ENCODE measurements around the gene TMPRSS13.
"Not testable (repeated sequence)": the region's sequence is repeated elsewhere in the genome, so short reads cannot be mapped to it uniquely, and the experiment has no call there.

TMPRSS13 gene

DNA sequence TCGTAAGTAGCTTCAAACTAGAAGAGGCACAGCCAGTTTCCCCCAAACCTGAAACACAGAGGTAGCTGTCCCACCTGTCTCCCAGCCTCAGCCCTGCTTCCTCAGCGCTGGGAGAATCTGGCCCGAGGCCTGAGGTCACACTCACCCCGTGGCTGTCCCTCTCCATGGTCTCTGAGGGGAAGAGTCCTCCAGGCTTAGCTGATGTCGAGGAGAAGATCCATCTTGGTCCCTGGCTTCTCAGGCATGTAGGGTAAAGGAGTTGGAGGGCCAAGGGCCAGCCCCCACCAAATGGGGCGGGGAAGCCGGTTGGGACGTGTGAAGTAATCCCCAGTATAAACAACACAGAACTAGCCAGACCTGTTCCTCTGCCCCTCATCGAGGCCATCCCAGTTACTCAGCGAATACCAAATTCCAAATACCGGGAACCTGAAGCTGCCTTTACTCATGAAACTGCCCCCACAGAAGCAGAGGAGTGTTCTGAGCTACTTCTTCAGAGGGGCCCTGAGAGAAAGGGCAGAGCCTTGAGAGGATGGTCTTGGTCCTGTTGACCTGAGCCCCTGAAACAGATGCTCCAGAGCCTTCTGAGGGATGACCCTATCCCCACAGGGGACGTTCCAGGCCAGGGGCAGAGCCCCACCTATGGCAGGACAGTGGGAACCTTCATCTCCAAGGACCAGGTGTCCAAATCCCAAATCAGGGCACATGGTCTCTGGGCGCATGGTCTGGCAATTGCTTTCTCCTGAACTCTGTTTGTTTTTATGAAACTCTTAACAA is at the start of gene TMPRSS13:
Gene TMPRSS13 (minus strand): TSS at position 261 of the 774 bp plus-strand sequence. CDS start 95 bp downstream, at position 166.
- DNase-seq (ENCODE audit: insufficient read length, low spot score) (no peak), FAIRE-seq (no peak)

DNA sequence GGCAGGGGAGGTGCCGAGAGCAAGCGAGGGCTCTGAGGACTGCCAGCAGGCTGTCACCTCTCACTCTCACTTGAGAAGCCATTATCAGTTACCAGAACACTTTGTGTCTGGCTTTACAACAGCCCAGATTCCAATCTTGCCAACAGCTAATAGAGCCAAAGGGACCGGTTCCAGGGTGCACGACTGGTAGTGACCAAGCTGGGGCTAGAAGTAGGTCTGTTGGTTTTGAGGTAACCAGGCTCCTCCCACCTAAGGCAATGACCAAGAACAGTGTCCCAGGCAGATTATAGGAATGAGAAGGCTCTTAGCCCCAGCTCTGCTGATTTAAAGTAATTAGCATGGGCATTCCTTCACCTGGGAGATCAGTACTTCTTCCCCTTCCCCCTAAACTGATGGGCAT is 49.8 kb upstream of the TMPRSS13 start:
- no peak for FAIRE-seq
- no peak for DNase-seq (ENCODE audit: insufficient read length, low spot score)

DNA sequence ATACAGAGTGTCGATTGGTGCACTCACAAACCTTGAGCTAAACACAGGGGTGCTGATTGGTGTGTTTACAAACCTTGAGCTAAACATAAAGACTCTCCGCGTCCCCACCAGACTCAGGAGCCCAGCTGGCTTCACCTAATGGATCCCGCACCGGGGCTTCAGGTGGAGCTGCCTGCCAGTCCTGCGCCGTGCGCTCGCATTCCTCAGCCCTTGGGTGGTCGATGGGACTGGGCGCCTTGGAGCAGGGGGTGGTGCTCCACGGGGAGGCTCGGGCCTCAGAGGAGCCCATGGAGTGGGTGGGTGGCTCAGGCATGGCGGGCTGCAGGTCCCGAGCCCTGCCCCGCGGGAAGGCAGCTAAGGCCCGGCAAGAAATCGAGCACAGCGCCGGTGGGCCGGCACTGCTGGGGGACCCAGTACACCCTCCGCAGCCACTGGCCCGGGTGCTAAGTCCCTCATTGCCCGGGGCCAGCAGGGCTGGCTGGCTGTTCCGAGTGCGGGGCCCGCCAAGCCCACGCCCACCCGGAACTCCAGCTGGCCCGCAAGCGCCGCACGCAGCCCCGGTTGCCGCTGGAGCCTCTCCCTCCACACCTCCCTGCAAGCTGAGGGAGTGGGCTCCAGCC is 49.2 kb upstream of the TMPRSS13 start:
- not testable (repeated sequence) for FAIRE-seq; DNase-seq (ENCODE audit: insufficient read length, low spot score)

DNA sequence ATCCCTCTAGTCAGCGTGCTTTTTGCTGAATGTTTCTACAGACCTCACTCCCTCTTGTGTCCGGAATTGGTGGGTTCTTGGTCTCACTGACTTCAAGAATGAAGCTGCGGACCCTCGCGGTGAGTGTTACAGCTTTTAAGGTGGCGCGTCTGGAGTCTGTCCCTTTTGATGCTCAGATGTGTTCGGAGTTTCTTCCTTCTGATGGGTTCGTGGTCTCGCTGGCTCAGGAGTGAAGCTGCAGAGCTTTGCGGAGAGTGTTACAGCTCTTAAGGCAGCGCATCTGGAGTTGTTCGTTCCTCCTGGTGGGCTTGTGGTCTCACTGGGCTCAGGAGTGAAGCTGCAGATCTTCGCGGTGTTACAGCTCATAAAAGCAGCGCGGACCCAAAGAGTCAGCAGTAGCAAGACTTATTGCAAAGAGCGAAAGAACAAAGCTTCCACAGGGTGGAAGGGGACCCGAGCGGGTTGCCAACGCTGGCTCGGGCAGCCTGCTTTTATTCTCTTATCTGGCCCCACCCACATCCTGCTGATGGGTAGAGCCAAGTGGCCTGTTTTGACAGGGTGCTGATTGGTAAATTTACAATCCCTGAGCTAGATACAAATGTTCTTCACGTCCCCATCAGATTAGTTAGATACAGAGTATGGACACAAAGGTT is 48.5 kb upstream of the TMPRSS13 start:
- not testable (repeated sequence) for DNase-seq (ENCODE audit: insufficient read length, low spot score); FAIRE-seq

DNA sequence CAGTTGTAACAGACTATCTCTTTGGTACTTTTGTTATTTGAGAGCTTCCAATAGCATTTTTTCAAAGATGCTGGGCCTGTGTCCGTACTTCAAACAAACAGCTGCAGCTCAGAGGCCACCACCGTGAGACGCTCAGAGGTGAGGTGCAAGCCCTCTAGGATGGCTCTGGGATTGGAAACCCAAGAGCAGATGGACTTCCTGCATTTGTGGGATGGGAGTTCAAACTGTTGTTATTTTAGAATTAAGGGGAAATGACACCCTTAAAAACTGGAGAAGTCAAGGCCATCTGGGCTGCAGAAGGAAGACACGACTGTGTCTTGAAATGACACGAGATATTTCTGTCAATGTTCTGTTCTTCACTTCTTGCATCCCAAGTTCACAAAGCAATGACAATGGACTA is 47.8 kb upstream of the TMPRSS13 start:
- FAIRE-seq (no peak), DNase-seq (ENCODE audit: insufficient read length, low spot score) (no peak)

DNA sequence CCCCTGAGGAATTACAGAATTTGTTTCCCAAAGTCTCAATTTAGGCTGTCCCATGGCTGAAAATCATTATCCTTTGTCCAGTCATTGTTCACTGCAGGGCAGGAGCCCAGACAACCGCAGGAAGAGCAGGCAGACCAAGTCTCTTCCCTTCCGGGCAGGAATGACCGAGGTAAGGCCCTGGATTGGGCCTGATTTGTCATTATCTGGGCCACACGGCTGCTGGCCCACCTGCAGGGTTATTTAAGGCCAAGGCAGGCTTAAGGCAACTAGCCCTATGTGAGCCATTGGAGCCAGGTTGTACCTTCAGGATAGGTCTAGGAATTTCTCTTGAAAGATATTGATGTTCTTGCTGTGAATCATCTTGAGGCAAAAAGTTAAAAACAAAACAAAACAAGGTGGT is 47.2 kb upstream of the TMPRSS13 start:
- FAIRE-seq: no peak
- DNase-seq (ENCODE audit: insufficient read length, low spot score): no peak

DNA sequence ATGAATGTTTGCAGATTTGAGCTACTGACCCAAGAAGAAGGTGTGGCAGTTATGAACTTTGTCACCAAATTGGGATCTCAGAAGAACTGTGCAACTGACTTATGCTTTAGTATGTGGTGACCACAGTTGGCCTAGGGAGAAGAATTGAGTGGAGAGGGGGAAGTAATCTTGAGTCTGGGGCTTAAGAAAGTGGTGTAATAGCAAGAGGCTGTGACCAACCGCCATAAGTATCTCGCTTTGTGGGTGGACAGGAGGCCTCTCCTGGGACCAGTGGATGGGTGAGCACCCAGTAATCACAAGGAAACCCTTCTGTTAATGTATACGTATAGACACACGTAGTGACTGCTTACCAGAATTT is 44.3 kb upstream of the TMPRSS13 start:
- DNase-seq (ENCODE audit: insufficient read length, low spot score) (no peak), FAIRE-seq (no peak)

DNA sequence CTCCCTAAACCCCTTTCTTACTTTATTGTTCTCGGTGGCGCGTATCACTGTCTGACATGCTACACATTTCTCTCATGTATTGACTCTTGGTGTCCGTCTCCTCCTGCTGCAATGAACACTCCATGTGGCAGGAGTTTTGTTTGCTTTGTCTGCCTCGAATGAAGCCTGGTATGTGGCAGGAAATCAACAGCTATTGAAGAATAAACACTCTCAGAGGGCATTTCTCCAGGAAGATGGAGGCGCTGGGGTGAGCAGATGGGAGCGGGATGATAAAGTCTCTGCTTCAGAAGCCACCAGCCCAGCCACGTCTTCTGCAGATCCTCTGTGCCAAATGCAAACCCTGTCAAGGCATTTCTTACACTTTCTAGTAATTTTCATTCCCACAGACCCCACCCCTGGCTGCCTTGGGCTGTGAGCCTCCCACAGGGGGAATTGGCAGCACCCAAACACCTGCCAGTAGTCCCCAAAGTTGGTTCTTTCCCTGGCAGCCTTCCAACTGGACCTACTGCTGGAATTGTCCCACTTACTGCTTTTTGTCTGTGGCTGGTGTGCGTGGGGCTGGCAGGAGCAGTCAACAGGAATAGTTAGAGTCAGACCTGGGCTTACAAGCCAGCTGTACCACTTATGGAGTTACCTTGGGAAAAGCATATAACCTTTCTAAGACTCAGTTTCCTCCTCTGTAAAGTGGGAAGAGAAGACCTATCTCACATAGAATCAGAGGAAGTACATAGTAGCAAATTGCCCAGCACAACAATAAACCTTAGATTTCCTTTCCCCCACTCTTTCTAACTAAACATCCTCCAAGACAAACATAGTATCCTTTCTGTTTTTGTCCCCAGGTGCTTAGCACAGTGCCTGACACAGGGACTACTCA is 43.7 kb upstream of the TMPRSS13 start:
- DNase-seq (ENCODE audit: insufficient read length, low spot score) (no peak), FAIRE-seq (no peak)

DNA sequence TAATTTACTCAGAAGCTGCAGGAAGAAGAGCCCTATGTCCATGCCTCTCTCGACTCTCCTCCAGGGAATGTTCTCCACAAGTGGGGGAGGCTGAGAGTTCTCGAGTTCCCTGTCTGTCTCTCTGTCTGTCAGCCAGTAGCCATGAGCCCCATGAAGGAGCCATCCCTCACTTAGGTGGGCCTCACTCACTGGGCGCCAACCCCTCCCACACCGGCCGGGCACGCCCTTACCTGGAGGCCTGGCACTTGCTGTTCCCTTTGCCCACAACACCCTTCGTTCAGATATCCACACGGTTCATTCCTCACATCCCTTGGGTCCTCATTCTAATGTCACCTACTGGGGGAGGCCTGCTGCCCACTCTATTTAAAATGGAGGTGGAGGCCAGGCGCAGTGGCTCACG is 42.8 kb upstream of the TMPRSS13 start:
- FAIRE-seq (no peak), DNase-seq (ENCODE audit: insufficient read length, low spot score) (no peak)

DNA sequence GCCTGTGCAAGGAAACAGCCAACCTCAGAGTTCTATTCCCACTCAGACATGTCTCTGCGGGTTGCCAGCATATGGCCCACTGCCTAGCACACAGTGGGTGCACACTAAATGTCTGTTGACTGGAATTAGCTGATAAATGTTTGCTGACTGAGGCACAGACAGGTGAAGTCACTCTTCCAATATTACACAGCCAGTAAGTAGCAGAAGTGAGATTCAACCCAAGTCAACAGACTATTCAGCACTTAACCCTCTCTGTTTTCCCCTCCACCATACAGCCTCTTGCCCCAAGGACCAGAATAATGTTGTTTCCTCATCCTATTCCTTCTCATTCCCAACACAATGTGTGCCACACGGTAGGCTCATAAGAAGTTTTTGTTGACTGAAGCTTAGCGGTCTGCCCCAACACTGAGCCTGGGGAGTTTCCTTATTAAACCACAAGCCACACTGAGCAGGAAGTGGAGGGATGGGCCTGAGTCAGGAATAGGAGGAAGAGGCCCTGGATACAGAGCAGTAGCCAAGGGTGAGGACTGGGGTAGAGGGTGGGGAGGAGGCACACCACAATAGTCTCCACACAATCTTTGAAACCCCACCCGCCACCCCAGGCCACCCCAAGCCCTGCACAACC is 41.3 kb upstream of the TMPRSS13 start:
- DNase-seq (ENCODE audit: insufficient read length, low spot score) (no peak), FAIRE-seq (no peak)

DNA sequence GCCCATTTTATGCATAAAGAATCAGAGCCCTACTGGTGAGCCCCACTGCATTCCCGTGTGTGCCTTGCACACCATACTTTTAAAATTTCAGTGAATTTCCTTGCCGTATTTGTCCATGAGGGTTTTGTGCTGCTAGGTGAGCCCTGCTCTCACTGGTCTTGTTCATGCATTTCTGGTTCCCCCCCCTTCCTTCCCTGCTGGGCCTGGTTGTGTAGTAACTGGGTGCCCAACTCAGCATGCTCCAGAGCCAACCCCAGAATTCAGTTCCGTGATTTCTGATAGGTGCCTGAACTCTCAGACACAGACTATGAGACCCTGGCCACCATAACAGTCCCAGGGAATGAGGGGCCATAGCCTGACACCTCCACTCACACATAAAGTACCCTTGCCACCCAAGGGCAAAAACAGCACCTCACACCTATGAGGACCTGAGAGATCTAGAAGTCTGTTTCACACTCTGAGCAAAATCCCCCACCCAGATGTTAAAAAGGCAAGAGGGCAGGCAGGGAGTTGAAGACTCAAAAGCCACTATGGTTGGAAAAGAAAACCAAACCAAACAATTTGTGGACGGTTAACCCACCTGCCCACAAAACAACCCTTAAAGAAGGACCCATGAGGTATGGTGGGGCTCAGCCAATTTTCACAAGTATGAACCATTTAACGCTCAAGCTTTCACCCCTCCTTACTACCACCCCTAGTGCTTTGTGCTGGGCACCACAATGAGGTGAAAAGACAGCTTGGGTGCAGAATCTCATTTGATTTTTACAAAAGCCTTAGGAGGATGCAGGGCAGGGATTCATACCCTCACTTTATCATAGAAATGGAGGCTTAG is 40.2 kb upstream of the TMPRSS13 start:
- FAIRE-seq (no peak), DNase-seq (ENCODE audit: insufficient read length, low spot score) (no peak)

DNA sequence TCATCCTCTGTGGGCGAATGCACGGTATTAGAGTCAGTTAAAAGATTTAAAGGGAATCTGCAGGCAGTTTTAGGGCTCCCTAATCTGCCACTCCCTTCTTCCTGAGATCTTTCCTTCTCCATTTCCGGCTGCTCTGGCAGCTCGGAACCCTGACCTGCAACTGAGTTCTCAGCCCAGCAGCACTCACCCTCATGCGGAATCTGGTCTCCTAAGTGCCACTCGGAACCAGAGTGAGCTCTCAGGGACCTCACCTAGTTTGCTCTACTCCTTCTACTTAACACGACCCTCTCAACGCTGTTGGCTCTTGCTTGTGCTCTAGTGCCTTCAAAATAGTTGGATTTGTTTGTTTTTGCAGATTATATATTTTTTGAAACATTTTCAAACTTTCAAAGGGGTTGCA is 37.7 kb upstream of the TMPRSS13 start:
- no peak for FAIRE-seq
- DNase-seq (ENCODE audit: insufficient read length, low spot score): no peak

DNA sequence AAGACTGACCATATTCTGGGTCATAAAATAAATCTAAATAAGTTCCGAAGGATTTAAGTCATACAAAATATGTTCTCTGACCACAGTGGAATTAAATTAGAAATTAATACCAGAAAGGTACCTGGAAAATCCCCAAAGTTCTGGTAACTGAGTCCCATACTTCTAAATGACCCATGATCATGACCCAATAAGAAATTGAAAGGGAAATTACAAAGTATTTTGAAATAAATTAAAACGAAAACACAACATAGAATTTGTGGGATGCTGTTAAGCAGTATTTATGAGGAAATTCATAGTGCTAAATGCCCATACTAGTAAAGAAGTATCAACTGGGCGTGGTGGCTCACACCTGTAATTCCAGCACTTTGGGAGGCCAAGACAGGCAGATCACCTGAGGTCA is 33.6 kb upstream of the TMPRSS13 start:
- DNase-seq (ENCODE audit: insufficient read length, low spot score): no peak
- FAIRE-seq: no peak

DNA sequence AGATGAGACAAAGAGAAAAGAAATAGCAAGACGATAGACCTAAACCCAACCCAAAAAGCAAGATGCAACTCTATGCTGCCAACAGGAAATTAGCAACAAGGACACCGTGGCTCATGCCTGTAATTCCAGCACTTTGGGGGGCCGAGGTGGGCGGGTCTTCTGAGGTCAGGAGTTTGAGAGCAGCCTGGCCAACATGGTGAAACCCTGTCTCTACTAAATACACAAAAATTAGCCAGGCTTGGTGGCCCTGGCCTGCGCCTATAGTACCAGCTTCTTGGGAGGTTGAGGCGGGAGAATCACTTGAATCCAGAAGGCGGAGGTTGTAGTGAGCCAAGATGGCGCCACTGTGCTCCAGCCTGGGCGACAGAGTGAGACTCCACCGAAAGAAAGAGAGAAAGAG is 32.7 kb upstream of the TMPRSS13 start:
- FAIRE-seq: no peak
- no peak for DNase-seq (ENCODE audit: insufficient read length, low spot score)

DNA sequence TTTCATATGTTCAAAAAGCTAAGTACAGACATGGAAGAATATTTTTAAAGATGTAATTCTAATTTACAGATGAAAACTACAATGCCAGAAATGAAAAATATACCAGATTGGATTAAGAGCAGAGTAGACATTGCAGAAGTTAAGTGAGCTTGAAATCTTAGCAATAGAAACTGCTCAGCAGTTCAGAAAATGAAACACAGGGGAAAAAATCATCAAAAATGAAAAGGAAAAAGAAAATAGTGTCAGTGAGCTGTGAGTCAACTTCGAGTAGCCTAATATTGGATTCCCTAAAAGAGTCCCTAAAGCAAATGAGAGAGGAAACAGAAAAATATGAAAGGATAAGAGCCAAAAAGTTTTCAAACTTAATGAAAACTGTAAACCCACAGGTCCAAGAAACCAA is 31.2 kb upstream of the TMPRSS13 start:
- DNase-seq (ENCODE audit: insufficient read length, low spot score): no peak
- no peak for FAIRE-seq

DNA sequence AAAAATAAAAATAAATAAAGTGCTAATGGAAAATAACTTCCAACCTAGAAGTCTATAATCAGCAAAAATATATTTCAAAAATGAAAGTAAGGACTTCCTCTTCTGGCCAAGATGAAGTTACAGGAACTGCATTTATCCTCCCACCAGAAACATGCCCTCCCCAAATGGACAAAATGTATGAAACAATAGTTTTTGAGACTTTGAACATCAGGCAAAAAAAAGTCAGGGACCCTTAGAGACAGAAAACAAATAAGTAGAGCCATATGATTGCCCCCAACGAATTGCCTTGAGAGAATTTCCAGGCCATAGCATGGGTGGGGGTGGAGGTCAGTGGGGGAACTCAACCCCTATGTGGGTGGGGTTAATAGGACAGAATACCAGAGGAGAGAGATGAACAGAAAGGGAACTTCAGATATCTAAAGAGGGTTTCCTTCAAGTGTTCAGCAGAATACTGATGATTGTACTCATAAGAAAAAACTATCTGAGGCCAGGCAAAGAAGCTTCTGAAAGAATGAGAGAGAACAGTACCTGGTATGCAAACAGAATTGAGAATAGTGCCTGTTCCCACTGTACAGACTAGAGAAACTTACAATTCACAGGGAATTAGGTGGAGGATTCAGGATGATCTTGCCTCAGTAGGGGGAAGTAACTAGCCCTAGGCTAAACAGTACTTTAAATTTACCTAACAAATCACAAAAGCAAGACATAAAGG is 30.4 kb upstream of the TMPRSS13 start:
- FAIRE-seq (no peak), DNase-seq (ENCODE audit: insufficient read length, low spot score) (no peak)

DNA sequence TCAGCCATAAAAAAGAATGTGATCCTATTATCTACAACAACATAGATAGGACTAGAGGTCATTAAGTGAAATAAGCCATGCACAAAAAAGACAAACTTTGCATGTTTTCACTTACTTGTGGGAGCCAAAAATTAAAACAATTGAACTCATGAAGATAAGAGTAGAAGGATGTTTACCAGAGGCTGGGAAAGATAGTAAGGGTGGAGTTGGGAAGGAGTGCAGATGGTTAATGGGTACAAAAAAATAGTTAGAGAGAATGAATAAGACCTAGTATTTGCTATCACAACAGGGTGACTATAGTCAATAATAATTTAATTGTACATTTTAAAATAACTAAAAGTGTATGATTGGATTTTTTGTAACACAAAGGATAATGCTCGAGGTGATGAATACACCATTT is 29.7 kb upstream of the TMPRSS13 start:
- no peak for DNase-seq (ENCODE audit: insufficient read length, low spot score)
- no peak for FAIRE-seq

DNA sequence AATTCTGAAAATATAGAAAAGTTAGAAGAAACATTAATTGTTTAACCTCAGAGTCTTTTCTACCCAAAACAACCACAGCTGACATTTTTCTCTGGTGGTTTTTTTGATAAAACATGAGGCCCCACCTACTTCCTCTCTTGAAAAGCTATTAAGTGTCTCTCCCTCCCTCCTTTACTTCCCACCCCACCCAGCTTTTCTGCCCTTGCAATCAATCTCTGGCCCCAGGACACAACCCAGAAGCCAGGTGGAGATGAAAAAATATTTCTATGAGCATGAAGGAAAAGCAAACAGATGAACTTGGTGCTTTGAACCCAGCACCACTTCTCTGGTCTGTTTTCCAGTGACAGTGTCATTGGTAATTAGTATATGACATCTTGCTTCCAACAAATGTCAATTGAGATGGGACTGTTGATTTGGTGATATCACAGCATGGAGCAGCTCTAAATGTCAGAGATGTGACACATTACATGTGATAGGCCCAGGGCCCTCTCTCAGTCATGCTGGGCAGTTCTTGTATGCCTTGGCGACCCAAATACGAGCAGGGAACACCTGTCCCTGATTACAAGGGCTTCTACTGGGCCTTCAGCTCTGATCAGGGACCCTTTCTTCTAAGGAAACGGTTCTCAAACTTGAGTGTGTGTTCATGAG is 23.9 kb upstream of the TMPRSS13 start:
- no peak for DNase-seq (ENCODE audit: insufficient read length, low spot score)
- no peak for FAIRE-seq

All from HTR-8/SVneo (cell line).